NB4 (cell line): ENCODE data around the gene GLYR1.

Experiments used
- DNase-seq: peaks from one replicate; pipeline ENCODE4 v3.0.0; 2010; ENCODE audit warnings: low read depth
- H3K4me3 ChIP-seq: one replicate; pipeline ENCODE4 v1.5.1; 2011; ENCODE audit warnings: mild to moderate bottlenecking, low read depth, low read length, moderate library complexity
- CTCF ChIP-seq: IDR thresholded peaks from one replicate; pipeline ENCODE4 v1.5.1; 2012; ENCODE audit warnings: low read depth, low read length
- MAX ChIP-seq: IDR thresholded peaks from 2 replicates; pipeline ENCODE4 v1.6.1; 2011; ENCODE audit warnings: low read depth, low read length
- MYC ChIP-seq: IDR thresholded peaks from 2 replicates; pipeline ENCODE4 v1.6.1; 2011; ENCODE audit warnings: low read depth, low read length
- POLR2A ChIP-seq: IDR thresholded peaks from 2 replicates; pipeline ENCODE4 v1.6.1; 2011; ENCODE audit warnings: mild to moderate bottlenecking; ENCODE audit not compliant: insufficient read length; ENCODE audit errors: extremely low read depth

Gene GLYR1

GRCh38 chr16:4790261-4790660 lies 56.8 kb downstream of the GLYR1 start:
- TF ChIP-seq MYC = no peak
- TF ChIP-seq MAX = no peak
- no peak for TF ChIP-seq CTCF
- TF ChIP-seq POLR2A = no peak
- DNase-seq = no peak
- no peak overlapping the region for H3K4me3 ChIP-seq

- DNase-seq = no peak
- no peak overlapping the region for H3K4me3 ChIP-seq
- TF ChIP-seq POLR2A (no peak), MAX (no peak), CTCF (no peak), MYC (no peak)
Measured at GRCh38 chr16:4788910-4789309, 58.2 kb downstream of the GLYR1 start.

- no peak for DNase-seq
- TF ChIP-seq MAX (no peak), CTCF (no peak), MYC (no peak), POLR2A (no peak)
- H3K4me3 ChIP-seq = no peak overlapping the region
Measured at GRCh38 chr16:4788489-4788889, 58.6 kb downstream of the GLYR1 start.

GRCh38 chr16:4787627-4788482 lies 59.2 kb downstream of the GLYR1 start, which contains the start of gene SEPTIN12:
Gene SEPTIN12 (minus strand): TSS chr16:4788345. CDS start chr16:4787645, 700 bp downstream.
- H3K4me3 ChIP-seq = no peak within 1 kb of the TSS
- DNase-seq = no peak
- TF ChIP-seq MYC (no peak), CTCF (no peak), POLR2A (no peak), MAX (no peak)

- DNase-seq = no peak
- no peak overlapping the region for H3K4me3 ChIP-seq
- TF ChIP-seq MAX = no peak
- no peak for TF ChIP-seq CTCF
- TF ChIP-seq POLR2A = no peak
- TF ChIP-seq MYC = no peak
Measured at GRCh38 chr16:4787068-4787467, 60.0 kb downstream of the GLYR1 start.
